H1 (cell line): Measurements from ENCODE around the gene EMP2.

Experiments used
- CHD2 ChIP-seq: IDR thresholded peaks from 2 replicates; pipeline ENCODE4 v1.6.1; 2012; ENCODE audit warnings: low read length, improper control_type of control experiment
- EZH2 ChIP-seq: fragments of 200-600 bp; sonication (generic); IDR thresholded peaks from 2 replicates; pipeline ENCODE4 v1.7.1; 2012; ENCODE audit warnings: low read depth, mild to moderate bottlenecking, moderate library complexity, low read length, inconsistent platforms; ENCODE audit not compliant: severe bottlenecking
- POLR2A ChIP-seq, 2 experiments: IDR thresholded peaks; 1 replicate in 1 of 2; 2 replicates in 1 of 2; pipeline ENCODE4 v1.6.1; 2011; ENCODE audit warnings: low read depth in 2 of 2, low read length in 2 of 2, mild to moderate bottlenecking in 2 of 2; ENCODE audit errors: control extremely low read depth in 1 of 2
- RAD21 ChIP-seq, 2 experiments: IDR thresholded peaks in 1 of 2; conservative IDR thresholded peaks in 1 of 2; 2 replicates each; pipeline ENCODE4 v1.6.1; 2011; ENCODE audit warnings: low read depth in 2 of 2, low read length in 2 of 2, improper control_type of control experiment in 1 of 2, inconsistent platforms in 1 of 2, mild to moderate bottlenecking in 1 of 2, moderate library complexity in 1 of 2
- SP2 ChIP-seq: IDR thresholded peaks from 2 replicates; pipeline ENCODE4 v1.6.1; 2012; ENCODE audit warnings: mild to moderate bottlenecking, low read length, inconsistent platforms
- TF ChIP-seq, protein P1 (sequence below): IDR thresholded peaks from 2 replicates; pipeline ENCODE4 v1.6.1; 2012; ENCODE audit warnings: low read length, inconsistent platforms
- TF ChIP-seq, protein P2 (sequence below), 3 experiments: IDR thresholded peaks; 1 replicate in 2 of 3; 2 replicates in 1 of 3; pipeline versions ENCODE4 v1.5.1 to v1.6.1; 2011; ENCODE audit warnings: low read length in 3 of 3, mild to moderate bottlenecking in 3 of 3, inconsistent platforms in 2 of 3, low read depth in 1 of 3, moderate library complexity in 1 of 3; ENCODE audit not compliant: insufficient read depth in 1 of 3; ENCODE audit errors: control extremely low read depth in 1 of 3

DNA sequence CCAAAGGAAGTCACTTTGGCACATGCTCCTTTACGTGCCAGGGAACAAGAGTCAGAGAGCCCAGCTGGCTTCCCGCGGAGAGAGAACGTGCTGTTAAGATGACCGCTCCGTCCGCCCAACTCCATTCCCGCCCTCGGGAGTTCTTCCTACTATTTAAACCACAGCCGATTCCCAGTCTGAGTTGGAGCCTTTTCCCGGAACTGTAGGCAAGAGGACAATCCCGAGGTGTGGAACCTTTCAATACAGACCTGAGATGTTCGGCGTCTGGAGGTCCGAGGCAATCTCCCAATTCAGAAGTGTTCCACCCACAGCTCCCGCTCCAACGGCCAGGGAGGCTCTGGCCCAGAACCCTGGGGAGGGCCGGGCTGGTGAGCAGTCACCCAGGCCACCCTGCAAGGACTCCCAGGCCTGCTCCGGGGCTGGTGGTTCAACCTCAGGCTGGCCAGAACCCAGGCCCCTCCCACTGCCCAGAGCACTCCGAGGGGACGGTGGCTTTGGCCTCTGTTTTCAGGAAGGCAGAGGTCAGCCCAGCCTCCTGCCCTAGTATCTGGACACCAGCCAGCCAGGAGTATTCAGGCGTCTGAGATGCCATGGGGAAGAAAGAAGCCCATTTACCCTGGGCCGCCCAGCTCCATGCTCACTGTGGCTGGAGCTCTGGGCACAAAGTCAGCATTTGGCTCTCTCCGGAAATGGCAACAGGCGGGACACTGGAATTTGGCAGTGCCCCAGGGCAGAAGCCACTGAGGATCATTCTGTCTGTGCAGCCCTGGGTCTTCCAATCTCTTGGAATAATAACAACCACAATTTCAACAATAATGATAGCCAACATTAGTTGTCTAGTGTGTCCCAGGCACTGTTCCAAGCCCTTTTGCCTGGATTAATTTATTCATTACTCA, 21.4 kb downstream of the EMP2 start:
- TF ChIP-seq CHD2 (no peak), POLR2A (IDR thresholded peaks at IDR 0.05; ENCODE audit: control extremely low read depth in 1 of 2, low read depth in 2 of 2, low read length in 2 of 2) (no peak), SP2 (no peak), RAD21 (IDR thresholded peaks at IDR 0.05 in 1 of 2, conservative IDR thresholded peaks at IDR 0.05 in 1 of 2; ENCODE audit: low read depth in 2 of 2, low read length in 2 of 2) (no peak), EZH2 (no peak)
- TF ChIP-seq, protein P1, sequence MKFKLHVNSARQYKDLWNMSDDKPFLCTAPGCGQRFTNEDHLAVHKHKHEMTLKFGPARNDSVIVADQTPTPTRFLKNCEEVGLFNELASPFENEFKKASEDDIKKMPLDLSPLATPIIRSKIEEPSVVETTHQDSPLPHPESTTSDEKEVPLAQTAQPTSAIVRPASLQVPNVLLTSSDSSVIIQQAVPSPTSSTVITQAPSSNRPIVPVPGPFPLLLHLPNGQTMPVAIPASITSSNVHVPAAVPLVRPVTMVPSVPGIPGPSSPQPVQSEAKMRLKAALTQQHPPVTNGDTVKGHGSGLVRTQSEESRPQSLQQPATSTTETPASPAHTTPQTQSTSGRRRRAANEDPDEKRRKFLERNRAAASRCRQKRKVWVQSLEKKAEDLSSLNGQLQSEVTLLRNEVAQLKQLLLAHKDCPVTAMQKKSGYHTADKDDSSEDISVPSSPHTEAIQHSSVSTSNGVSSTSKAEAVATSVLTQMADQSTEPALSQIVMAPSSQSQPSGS: no peak
- TF ChIP-seq, protein P2, sequence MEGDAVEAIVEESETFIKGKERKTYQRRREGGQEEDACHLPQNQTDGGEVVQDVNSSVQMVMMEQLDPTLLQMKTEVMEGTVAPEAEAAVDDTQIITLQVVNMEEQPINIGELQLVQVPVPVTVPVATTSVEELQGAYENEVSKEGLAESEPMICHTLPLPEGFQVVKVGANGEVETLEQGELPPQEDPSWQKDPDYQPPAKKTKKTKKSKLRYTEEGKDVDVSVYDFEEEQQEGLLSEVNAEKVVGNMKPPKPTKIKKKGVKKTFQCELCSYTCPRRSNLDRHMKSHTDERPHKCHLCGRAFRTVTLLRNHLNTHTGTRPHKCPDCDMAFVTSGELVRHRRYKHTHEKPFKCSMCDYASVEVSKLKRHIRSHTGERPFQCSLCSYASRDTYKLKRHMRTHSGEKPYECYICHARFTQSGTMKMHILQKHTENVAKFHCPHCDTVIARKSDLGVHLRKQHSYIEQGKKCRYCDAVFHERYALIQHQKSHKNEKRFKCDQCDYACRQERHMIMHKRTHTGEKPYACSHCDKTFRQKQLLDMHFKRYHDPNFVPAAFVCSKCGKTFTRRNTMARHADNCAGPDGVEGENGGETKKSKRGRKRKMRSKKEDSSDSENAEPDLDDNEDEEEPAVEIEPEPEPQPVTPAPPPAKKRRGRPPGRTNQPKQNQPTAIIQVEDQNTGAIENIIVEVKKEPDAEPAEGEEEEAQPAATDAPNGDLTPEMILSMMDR (IDR thresholded peaks at IDR 0.05; ENCODE audit: control extremely low read depth in 1 of 3, insufficient read depth in 1 of 3, low read depth in 1 of 3, low read length in 3 of 3): no peak
